Measurements from ENCODE around the gene RIMS1. TPM values are rescaled to one million over a fixed set of nuclear protein-coding genes. Genes with fewer than 3 reads are reported as not detected.

RIMS1 gene
- total RNA-seq, 4 donors from 2014 or later, result 0.13 to 16.8 (median 1.2) TPM

- H3K4me1 ChIP-seq, result no peaks in the 10 kb centered on the region
- no peak overlapping the region for H3K4me3 ChIP-seq
- 72 to 87% methylated on average over 6 of the region's 6 CpGs for WGBS, 2 donors
- no peaks in the 10 kb centered on the region for H3K36me3 ChIP-seq
- H3K27me3 ChIP-seq, result no peaks in the 10 kb centered on the region
- no peaks in the 10 kb centered on the region for H3K9me3 ChIP-seq
- DNase-seq, result no peak
- intact Hi-C loops (cut with DNase I), result no loop called here
- H3K27ac ChIP-seq, result no peak overlapping the region
- TF ChIP-seq POLR2A (IDR thresholded peaks at IDR 0.05), result no peak
- TF ChIP-seq, protein P1, sequence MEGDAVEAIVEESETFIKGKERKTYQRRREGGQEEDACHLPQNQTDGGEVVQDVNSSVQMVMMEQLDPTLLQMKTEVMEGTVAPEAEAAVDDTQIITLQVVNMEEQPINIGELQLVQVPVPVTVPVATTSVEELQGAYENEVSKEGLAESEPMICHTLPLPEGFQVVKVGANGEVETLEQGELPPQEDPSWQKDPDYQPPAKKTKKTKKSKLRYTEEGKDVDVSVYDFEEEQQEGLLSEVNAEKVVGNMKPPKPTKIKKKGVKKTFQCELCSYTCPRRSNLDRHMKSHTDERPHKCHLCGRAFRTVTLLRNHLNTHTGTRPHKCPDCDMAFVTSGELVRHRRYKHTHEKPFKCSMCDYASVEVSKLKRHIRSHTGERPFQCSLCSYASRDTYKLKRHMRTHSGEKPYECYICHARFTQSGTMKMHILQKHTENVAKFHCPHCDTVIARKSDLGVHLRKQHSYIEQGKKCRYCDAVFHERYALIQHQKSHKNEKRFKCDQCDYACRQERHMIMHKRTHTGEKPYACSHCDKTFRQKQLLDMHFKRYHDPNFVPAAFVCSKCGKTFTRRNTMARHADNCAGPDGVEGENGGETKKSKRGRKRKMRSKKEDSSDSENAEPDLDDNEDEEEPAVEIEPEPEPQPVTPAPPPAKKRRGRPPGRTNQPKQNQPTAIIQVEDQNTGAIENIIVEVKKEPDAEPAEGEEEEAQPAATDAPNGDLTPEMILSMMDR (IDR thresholded peaks at IDR 0.05), result no peak
Measured at GRCh38 chr6:72381076-72381475, 494.7 kb downstream of the RIMS1 start.

DNA sequence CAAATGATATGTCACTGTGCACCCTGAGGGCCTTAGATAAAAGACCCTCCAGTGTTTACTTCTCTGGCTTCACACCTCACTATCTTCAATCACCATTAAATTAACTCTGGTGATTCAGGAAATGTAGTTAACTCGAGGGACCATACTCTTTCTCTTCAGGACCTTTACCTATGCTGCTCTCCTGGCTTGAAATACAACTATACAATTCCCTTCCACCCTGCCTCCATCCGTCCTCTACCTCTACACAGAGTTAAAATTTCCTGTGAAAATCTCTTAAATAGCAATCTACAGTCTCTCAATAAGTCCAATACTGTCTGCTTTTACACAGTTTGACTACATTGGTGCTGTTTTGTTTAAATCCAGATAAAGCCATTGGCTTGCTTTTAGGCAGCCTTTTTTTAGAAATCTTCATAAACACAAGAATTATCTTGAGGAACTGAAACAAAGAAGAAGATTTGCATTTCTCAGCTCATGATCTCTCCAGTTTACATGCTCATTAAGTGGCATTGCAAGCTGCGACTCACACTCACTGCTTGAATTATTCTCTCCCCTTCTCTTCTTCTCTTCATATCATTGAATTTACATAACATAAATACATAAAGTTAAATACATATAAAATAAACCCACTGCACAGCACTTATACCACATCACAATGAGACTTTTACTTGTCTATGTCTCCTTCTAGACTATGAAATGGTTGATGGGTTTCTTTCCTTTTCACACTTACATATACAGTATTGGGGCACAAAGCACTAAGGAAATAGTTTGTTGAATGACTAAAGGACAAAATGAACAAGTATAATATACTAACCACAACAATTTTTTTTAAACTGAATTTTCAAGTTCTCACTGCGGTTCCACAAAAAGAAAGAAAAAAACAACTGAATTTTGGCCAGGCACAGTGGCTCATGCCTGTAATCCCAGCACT lies 496.5 kb downstream of the RIMS1 start:
- Histone ChIP-seq H3K4me3 (no peak overlapping the region), H3K36me3 (no peaks in the 10 kb centered on the region), H3K27me3 (no peaks in the 10 kb centered on the region), H3K9me3 (no peaks in the 10 kb centered on the region), H3K27ac (no peak overlapping the region), H3K4me1 (no peaks in the 10 kb centered on the region)
- no peak for TF ChIP-seq POLR2A (IDR thresholded peaks at IDR 0.05)
- TF ChIP-seq, protein P1 (IDR thresholded peaks at IDR 0.05), result no peak
- intact Hi-C loops (cut with DNase I), result no loop called here
- WGBS, 2 donors, result 43 to 46% methylated on average over 4 of the region's 4 CpGs
- no peak for DNase-seq

DNA sequence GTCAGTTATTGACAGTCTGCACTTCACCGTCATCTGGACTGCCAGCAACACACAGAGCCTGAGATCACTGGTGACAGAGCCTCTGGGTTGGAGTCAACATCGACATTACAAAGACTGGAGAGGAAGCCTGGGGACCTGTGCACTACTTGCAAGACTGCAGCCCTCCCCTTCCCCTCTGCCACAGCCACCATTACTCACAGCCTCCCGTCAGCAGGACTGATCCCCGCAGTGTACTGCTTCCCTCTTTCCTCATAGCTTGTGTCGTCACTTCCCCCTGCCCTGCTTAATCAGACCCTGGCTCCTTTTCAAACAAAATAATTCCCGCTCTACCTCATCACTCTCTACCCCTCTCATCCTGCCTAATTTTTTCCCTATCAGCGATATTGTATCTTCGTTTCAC lies 500.0 kb downstream of the RIMS1 start:
- H3K4me3 ChIP-seq, result no peak overlapping the region
- no peaks in the 10 kb centered on the region for H3K4me1 ChIP-seq
- intact Hi-C loops (cut with DNase I), result no loop called here
- H3K27me3 ChIP-seq, result no peaks in the 10 kb centered on the region
- H3K9me3 ChIP-seq, result no peaks in the 10 kb centered on the region
- TF ChIP-seq, protein P1 (IDR thresholded peaks at IDR 0.05), result no peak
- TF ChIP-seq POLR2A (IDR thresholded peaks at IDR 0.05), result no peak
- H3K27ac ChIP-seq, result no peak overlapping the region
- no peak for DNase-seq
- WGBS, 2 donors, result 75 to 79% methylated on average over 8 of the region's 8 CpGs
- H3K36me3 ChIP-seq, result no peaks in the 10 kb centered on the region

- no peaks in the 10 kb centered on the region for H3K4me1 ChIP-seq
- no peak for TF ChIP-seq POLR2A (IDR thresholded peaks at IDR 0.05)
- TF ChIP-seq, protein P1 (IDR thresholded peaks at IDR 0.05), result no peak
- no peaks in the 10 kb centered on the region for H3K36me3 ChIP-seq
- no peak overlapping the region for H3K27ac ChIP-seq
- 92 to 97% methylated on average over 1 of the region's 1 CpG for WGBS, 2 donors
- no peak overlapping the region for H3K4me3 ChIP-seq
- intact Hi-C loops (cut with DNase I), result no loop called here
- H3K9me3 ChIP-seq, result no peaks in the 10 kb centered on the region
- H3K27me3 ChIP-seq, result no peaks in the 10 kb centered on the region
- DNase-seq, result no peak
Measured at GRCh38 chr6:72389698-72390097, 503.3 kb downstream of the RIMS1 start.

- H3K9me3 ChIP-seq, result no peaks in the 10 kb centered on the region
- H3K4me3 ChIP-seq, result no peak overlapping the region
- no peak for DNase-seq
- TF ChIP-seq POLR2A (IDR thresholded peaks at IDR 0.05), result no peak
- TF ChIP-seq, protein P1 (IDR thresholded peaks at IDR 0.05), result no peak
- intact Hi-C loops (cut with DNase I), result no loop called here
- no peaks in the 10 kb centered on the region for H3K36me3 ChIP-seq
- H3K27ac ChIP-seq, result no peak overlapping the region
- H3K27me3 ChIP-seq, result no peaks in the 10 kb centered on the region
- no peaks in the 10 kb centered on the region for H3K4me1 ChIP-seq
- 68 to 80% methylated on average over 4 of the region's 4 CpGs for WGBS, 2 donors
Measured at GRCh38 chr6:72390548-72390947, 504.2 kb downstream of the RIMS1 start.

Measured in esophagus squamous epithelium (tissue), 5 donors.